COR-L47 (cell line): Measurements from ENCODE around the gene MPDZ.

ENCODE experiments used
- DNase-seq: peaks from one replicate; lab custom pipeline; 2025; lab: John Stamatoyannopoulos, UW

The MPDZ gene

GRCh38 chr9:13186091-13186490, 93.4 kb downstream of the MPDZ start:
- DNase-seq = no peak

DNA sequence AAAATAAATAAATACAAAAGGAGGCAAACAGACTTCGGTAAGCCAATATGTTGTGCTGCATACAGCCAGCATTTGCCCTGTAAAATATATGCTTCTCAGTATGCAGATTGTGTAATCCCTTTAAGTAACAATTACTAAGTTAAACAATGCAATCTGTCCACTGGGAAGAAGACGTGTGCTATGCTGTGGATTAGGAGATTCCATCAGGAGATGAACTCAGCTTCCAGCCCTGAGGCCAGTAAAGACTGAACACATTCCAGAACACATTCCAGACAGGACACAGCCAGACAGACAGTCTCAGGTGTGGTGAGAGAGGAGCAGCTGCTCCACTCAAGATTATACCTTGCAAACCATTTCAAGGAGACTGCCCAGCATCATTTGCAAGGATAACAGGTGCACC, 97.8 kb downstream of the MPDZ start:
- DNase-seq = no peak

DNA sequence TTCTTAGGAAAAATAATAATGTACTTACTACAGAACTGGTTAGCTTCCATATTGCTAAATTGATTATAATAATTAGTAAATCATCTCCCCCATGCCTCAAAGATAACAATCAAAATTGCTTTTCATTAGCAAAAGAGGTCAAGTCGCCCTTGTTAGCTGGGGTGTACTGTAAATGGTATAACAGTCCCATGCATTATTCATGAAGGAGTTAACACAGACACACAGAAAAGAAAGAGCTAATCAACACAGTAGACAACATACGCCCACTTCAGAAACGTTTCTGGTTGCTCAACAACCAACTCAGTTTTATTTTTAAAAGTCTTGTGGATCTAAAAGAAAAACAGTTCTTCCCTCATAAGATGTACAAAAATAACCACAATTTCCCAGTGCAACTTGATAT, 100.2 kb downstream of the MPDZ start:
- DNase-seq = peak; percentile 24

DNA sequence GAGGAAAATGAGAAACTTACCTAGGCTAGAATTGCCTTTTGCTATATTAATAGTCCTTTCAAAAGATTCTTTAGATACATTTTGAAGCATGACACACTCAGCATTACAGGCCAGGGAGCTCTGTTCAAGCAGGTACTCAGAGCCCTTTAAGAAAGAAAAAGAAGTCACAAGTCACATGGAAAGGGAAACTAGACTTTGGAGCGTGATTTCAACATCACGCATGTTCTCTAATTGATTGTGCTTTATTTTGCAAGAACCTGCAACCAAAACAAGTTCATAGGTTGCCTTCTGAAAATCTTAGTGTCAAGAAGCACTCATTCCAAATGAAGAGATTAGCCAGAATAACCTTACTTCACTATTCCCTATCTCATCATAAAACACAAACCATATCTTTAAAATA, 103.8 kb downstream of the MPDZ start:
- DNase-seq = no peak

DNA sequence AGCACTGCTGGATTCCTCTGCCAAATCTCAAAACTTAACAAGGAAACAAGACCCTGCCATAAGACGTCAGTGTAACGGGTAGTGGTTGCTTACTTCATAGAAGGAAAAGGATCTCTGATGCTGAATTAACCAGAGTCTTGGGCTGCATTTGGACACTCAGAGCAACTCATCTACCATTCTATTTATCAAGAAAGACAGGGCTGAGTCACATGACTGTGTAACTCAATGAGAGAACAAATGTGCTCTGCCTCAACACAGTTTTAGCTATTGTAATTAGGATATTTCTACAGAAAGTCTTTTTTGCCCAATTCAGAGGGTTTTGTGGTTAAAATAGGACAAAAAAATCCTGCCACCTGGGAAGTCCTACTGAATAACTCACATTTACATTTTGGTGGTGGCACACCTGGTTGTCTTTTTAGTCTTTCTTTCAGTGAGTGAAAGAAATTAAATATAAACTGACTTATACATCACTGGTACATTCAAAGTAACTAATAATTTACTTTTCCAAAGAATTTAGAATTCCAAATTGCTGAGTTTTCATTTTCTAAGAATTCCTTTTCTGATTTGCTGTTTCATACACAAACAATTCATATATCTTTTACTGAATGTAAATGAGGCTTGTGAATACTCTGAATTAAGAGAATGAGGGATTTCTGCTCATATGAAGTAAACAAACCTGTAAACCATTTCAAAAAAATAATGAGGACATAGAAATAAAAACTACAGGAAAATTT, 104.4 kb downstream of the MPDZ start:
- DNase-seq = no peak

DNA sequence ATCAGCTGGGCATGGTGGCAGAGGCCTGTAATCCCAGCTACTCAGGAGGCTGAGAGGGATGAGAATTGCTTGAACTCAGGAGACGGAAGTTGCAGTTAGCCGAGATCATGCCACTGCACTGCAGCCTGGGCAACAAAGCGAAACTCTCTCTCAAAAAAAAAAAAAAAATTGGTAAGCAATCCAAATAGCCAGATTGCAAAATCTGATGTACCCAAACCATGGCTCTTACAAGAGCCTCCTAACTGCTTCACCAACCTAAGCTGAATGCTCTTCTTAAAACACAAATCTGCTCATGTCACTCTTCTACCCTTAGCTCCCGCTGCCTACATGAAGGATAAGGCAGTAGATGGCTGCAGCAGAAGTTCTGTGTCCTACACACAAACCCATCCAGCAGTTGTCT, 105.9 kb downstream of the MPDZ start:
- DNase-seq = no peak

GRCh38 chr9:13171261-13171660, 108.2 kb downstream of the MPDZ start:
- DNase-seq = no peak

- peak; percentile 33 for DNase-seq
These were observed 112.5 kb downstream of the MPDZ start for GRCh38 chr9:13166996-13167395.

DNA sequence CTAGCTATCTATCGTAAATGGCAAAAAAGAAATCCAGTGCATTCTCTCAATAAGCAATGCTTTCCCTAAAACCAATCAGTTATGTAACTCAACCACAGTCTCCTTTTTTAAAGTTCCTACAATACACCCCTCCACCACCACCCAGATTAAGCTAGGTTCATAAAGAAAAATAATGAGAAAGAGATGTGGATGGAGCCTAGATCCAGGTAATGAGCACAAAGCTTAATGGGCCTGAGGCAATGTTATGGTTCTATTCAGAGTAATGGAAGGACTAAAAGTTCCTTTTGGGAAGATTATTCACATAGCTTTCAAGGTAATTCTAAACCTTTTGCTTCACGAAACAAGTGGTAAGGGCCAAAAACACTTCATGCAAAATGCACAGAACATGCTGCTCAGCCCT, 113.5 kb downstream of the MPDZ start:
- no peak for DNase-seq

- peak; percentile 88 for DNase-seq
These were observed 114.1 kb downstream of the MPDZ start for GRCh38 chr9:13165236-13165945.

DNA sequence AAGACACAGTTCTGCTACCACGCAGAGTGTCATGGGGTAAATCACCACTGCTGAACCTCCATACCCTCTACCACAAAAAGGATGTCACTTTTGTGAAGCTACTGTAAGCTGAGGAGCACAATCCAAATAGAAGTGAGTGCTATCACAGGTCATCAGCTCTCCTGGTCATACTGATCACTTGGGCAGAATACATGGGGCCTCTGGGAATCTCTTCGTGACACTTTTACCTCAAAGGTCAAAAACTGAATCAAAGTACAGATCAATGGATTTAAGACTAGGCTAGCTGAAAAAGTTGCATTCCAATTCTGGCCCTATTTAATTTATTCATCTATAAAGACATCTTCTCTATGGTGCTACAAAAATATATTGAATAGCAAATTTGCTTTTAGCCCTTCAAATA, 115.5 kb downstream of the MPDZ start:
- no peak for DNase-seq

DNA sequence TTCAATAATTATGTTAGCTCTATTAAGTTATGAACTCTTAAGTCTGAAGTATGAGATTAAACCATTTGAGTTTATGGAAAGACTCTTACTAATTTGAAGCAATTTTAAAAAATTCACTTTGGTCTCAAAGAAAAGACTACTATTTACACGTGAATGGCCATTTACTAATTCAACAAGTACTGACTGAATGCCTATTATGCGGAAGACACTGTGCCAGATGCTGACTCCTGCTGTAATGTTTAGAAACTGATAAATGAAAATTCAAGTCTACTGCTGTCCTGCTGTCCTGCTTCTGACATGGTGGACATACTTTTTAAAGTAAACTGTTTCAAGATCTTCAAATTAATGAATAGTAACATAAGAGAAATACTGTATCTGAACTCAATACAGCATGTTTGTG, 116.2 kb downstream of the MPDZ start:
- peak; percentile 34 for DNase-seq

DNA sequence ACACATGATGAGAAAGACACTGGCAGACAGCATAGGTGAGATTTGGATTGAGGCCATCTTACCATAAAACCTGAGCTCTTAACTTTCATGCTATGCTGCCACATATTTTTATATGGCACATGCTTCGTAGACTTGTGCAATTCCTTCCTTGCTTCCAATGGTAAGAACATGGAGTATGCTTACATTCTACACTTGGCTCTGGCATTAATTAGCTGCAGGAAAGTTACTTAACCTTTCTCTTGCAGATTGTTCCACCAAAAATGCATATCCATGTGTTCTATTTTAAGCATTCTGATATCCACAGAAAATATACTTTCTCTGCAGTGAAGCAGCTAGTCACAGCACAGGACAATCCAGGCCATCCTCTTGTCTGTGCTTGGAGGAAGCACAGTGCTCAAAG, 119.4 kb downstream of the MPDZ start:
- DNase-seq = no peak

DNA sequence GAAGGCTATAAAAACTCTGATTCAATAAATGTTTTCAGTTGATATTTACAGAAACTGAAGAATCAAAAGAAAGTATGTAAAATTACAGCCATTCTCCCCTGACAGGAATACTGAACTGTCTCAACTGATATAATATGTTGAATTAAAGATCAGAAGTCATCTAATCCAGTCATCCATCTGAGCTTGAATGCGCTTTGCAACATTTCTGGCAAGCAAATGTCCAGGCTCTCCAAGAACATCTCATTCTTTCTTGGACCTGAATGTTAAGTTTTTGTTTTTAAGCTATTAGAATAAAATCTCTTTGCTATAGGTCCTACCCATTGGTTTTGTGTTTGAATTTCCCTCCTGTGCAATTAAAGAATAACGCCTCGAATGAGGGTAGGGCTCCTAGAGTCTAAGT, 120.5 kb downstream of the MPDZ start:
- DNase-seq = no peak

- no peak for DNase-seq
These were observed 128.0 kb downstream of the MPDZ start for GRCh38 chr9:13151489-13151888.

DNA sequence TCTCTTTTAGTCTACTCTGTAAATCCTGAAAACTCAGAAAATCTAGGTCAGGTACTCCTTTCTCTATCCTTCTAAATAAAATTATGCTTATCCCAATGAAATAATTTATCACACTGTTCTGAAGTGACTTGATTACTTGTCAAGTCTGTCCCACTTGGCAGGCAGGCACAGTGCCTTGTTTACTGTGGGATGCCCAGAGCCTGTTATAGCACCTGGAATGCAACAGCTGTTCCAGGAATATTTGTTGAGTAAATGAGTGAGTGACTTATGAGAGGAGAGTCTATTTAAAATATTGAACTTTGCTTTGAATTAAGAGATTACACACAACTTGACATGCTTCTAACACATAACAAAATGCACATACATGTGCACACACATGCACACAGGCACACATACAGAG, 130.0 kb downstream of the MPDZ start:
- peak; percentile 40 for DNase-seq

- no peak for DNase-seq
These were observed 132.7 kb downstream of the MPDZ start for GRCh38 chr9:13146840-13147239.

GRCh38 chr9:13145340-13145739, 134.2 kb downstream of the MPDZ start:
- DNase-seq = no peak

GRCh38 chr9:13144166-13144775, 135.2 kb downstream of the MPDZ start:
- no peak for DNase-seq

- DNase-seq = no peak
These were observed 136.2 kb downstream of the MPDZ start for GRCh38 chr9:13143281-13143680.

- DNase-seq = no peak
These were observed 136.7 kb downstream of the MPDZ start for GRCh38 chr9:13142776-13143175.

GRCh38 chr9:13141629-13142028, 137.9 kb downstream of the MPDZ start:
- DNase-seq = no peak

- no peak for DNase-seq
These were observed 138.5 kb downstream of the MPDZ start for GRCh38 chr9:13140843-13141592.
